Right lobe of liver (tissue), 6 donors: ENCODE data around the gene IGFBP1. TPM values are rescaled to one million over a fixed set of nuclear protein-coding genes. Genes with fewer than 3 reads are reported as not detected.
A peak's percentile ranks its signal among the peaks of the same experiment; 100 is the strongest.
"Not testable (repeated sequence)": the region's sequence is repeated elsewhere in the genome, so short reads cannot be mapped to it uniquely, and the experiment has no call there.

ENCODE experiments used
- ATAC-seq, 4 donors: fragments of 200-7000 bp; cut with Tn5 transposase; one replicate each; pipeline ENCODE4 v1.9.1; 2020; ENCODE audit warnings: mild to moderate bottlenecking in 4 of 4, moderate library complexity in 4 of 4
- DNase-seq, 3 donors: peaks; one replicate each; pipeline ENCODE4 v3.0.0-alpha.2; 2020
- H3K27ac ChIP-seq, 3 donors: fragments of 200-600 bp; one replicate each; pipeline ENCODE4 v1.8.0; 2022
- H3K27me3 ChIP-seq, 2 donors: fragments of 200-600 bp; one replicate each; pipeline ENCODE4 v1.8.0; 2022
- H3K36me3 ChIP-seq, 4 donors: fragments of 200-600 bp; sonication (generic) in 1 of 4; one replicate each; pipeline versions ENCODE4 v1.5.1 to v1.8.0; 2017 to 2022; ENCODE audit warnings: control low read depth in 1 of 4
- H3K4me1 ChIP-seq, 4 donors: fragments of 200-600 bp; sonication (generic) in 1 of 4; one replicate each; pipeline versions ENCODE4 v1.5.1 to v1.8.0; 2017 to 2022; ENCODE audit warnings: control low read depth in 1 of 4
- H3K4me3 ChIP-seq, 3 donors: fragments of 200-600 bp; one replicate each; pipeline ENCODE4 v1.8.0; 2022
- H3K9me3 ChIP-seq, 4 donors: fragments of 200-600 bp; sonication (generic) in 1 of 4; one replicate each; pipeline versions ENCODE4 v1.5.1 to v1.8.0; 2017 to 2022; ENCODE audit warnings: control low read depth in 1 of 4
- CTCF ChIP-seq, 4 donors: fragments of 200-600 bp in 3 of 4; fragments of 450-650 bp in 1 of 4; IDR thresholded peaks; one replicate each; pipeline versions ENCODE4 v1.5.1 to v1.8.0; 2016 to 2022; ENCODE audit warnings: antibody characterized with exemption in 4 of 4, mild to moderate bottlenecking in 2 of 4
- POLR2A ChIP-seq: fragments of 450-650 bp; IDR thresholded peaks from one replicate; pipeline ENCODE4 v1.6.1; 2017; ENCODE audit warnings: antibody characterized with exemption, mild to moderate bottlenecking
- WGBS: methylation state at CpG from one replicate; pipeline ENCODE4 v1.1.6; 2018; ENCODE audit warnings: low coverage, low lambda C conversion rate; ENCODE audit not compliant: insufficient coverage; ENCODE audit errors: missing lambda C conversion rate; 5-methylcytosine and 5-hydroxymethylcytosine counted together
- intact Hi-C, 2 donors: fragments of 100-400 bp; cut with DNase I; formaldehyde crosslinking; loops; one replicate each; pipeline versions ENCODE4 v1.11.2 to v1.14.1; 2022
- long read RNA-seq: library from polyadenylated mRNA; unstranded; transcript quantifications from one replicate; pipeline ENCODE4 v2.0.0, GENCODE V29; 2019
- total RNA-seq, 6 experiments: library from RNA; depleted of rRNA in 2 of 6; stranded (reverse); fragments of >200 nt in 2 of 6; fragmentation: NEBNext Ultra II Directional in 3 of 6; extraction: Animal tissue kit (Norgen Biotek cat#: 25700) in 3 of 6; gene quantifications; one replicate each; pipeline versions ENCODE4 v1.1.0 to v1.2.4, GENCODE V29; 2016 to 2023
- donor health status: DM: no; HTN: yes; CAD: no.
- donor health status: DM: no; HTN: no; CAD: no.
- donor health status: DM: no; HTN: no; CAD: no.
- donor health status: DM: no; HTN: yes; CAD: no.
- donor health status: DM: no; HTN: yes; CAD: no.

The IGFBP1 gene
- total RNA-seq, result 100 to 1,000 TPM in 5 of 6 experiments, 1 to 10 TPM in 1; 7.7 to 566 (median 283) TPM
- long read RNA-seq, transcript IGFBP1-201 (4 exons, 1,653 nt), result major isoform, 23 of 37 reads
- long read RNA-seq, partial matches to known transcripts, result 7 of 37 reads
- long read RNA-seq, other reads (novel, unspliced or antisense), result 7 of 37 reads

- peak within 1 kb of the TSS; percentile 48 to 64 (median 64) for H3K4me3 ChIP-seq
- DNase-seq (peak; percentile 79 to 95 (median 81)), ATAC-seq (peak; percentile 14 to 69 (median 32))
- H3K27me3 ChIP-seq, result no peaks in the 10 kb centered on the region
- peak within 1 kb of the TSS; percentile 93 to 98 (median 98) for H3K27ac ChIP-seq
- peaks cover 0 to 42% (median 14%) of the 10 kb centered on the region in 4 donors for H3K4me1 ChIP-seq
- 4% methylated on average over 5 of the region's 73 CpGs for WGBS
- TF ChIP-seq POLR2A, result peak; percentile 98
- no peak for TF ChIP-seq CTCF (IDR thresholded peaks at IDR 0.05)
- peaks cover 0 to 31% (median 9%) of the 10 kb centered on the region in 4 donors for H3K36me3 ChIP-seq
- no peaks in the 10 kb centered on the region for H3K9me3 ChIP-seq
- intact Hi-C loops, result loop anchor here in 1 of 2 donors (10.0 kb wide), 1 partner anchor 184 kb away; no protein-coding TSS in a partner anchor
These were observed at the start of gene IGFBP1 for GRCh38 chr7:45888185-45888992. TSS of gene IGFBP1 (plus strand) at chr7:45888488. CDS start at chr7:45888653, 165 bp downstream.

- intact Hi-C loops, H3K9me3 ChIP-seq, H3K36me3 ChIP-seq, H3K27me3 ChIP-seq, H3K4me3 ChIP-seq: not testable (repeated sequence)
- Histone ChIP-seq H3K27ac (peak overlapping the region in 1 of 3 donors; percentile 33), H3K4me1 (peaks cover 0 to 12% (median 0%) of the 10 kb centered on the region in 4 donors)
- ATAC-seq (peak; percentile 79 to 94 (median 82)), DNase-seq (peak in 1 of 3 donors; percentile 54)
- 27% methylated on average over 2 of the region's 2 CpGs for WGBS
These were observed 49.4 kb upstream of the IGFBP1 start for GRCh38 chr7:45838852-45839251.

- H3K4me3 ChIP-seq, DNase-seq, H3K27ac ChIP-seq, ATAC-seq, H3K9me3 ChIP-seq, H3K36me3 ChIP-seq, H3K27me3 ChIP-seq, intact Hi-C loops: not testable (repeated sequence)
- peaks cover 0 to 12% (median 0%) of the 10 kb centered on the region in 4 donors for H3K4me1 ChIP-seq
- 61% methylated on average over 4 of the region's 4 CpGs for WGBS
These were observed 46.2 kb upstream of the IGFBP1 start for GRCh38 chr7:45841926-45842717.

- H3K4me1 ChIP-seq, H3K27me3 ChIP-seq, H3K27ac ChIP-seq, H3K4me3 ChIP-seq, DNase-seq, H3K9me3 ChIP-seq, intact Hi-C loops, H3K36me3 ChIP-seq: not testable (repeated sequence)
- ATAC-seq, result peak in 2 of 4 donors; percentile 67 to 84
- 46% methylated on average over 4 of the region's 5 CpGs for WGBS
These were observed 41.8 kb upstream of the IGFBP1 start for GRCh38 chr7:45846536-45846935.

- H3K27me3 ChIP-seq, H3K9me3 ChIP-seq, ATAC-seq, H3K4me1 ChIP-seq, DNase-seq, H3K4me3 ChIP-seq, H3K36me3 ChIP-seq, H3K27ac ChIP-seq, intact Hi-C loops: not testable (repeated sequence)
- WGBS, result no CpG with 5 or more reads among the region's 6 CpGs
These were observed 39.6 kb upstream of the IGFBP1 start for GRCh38 chr7:45848734-45849133.

GRCh38 chr7:45852984-45853383 is 35.3 kb upstream of the IGFBP1 start:
- ATAC-seq, H3K9me3 ChIP-seq, DNase-seq, H3K36me3 ChIP-seq, intact Hi-C loops, H3K27me3 ChIP-seq, H3K4me3 ChIP-seq, H3K27ac ChIP-seq, H3K4me1 ChIP-seq: not testable (repeated sequence)
- 100% methylated on average over 1 of the region's 10 CpGs for WGBS

GRCh38 chr7:45853491-45853890 is 34.8 kb upstream of the IGFBP1 start:
- H3K9me3 ChIP-seq, ATAC-seq, H3K4me1 ChIP-seq, intact Hi-C loops, DNase-seq, H3K36me3 ChIP-seq, H3K27me3 ChIP-seq, H3K4me3 ChIP-seq, H3K27ac ChIP-seq: not testable (repeated sequence)
- WGBS, result 80% methylated on average over 4 of the region's 8 CpGs

GRCh38 chr7:45855680-45856079 is 32.6 kb upstream of the IGFBP1 start:
- H3K4me3 ChIP-seq, H3K9me3 ChIP-seq, H3K27me3 ChIP-seq, H3K36me3 ChIP-seq, H3K27ac ChIP-seq, DNase-seq, ATAC-seq, intact Hi-C loops, H3K4me1 ChIP-seq: not testable (repeated sequence)
- WGBS, result 17% methylated on average over 3 of the region's 3 CpGs

- intact Hi-C loops, H3K27ac ChIP-seq, H3K27me3 ChIP-seq, H3K4me3 ChIP-seq, DNase-seq, H3K36me3 ChIP-seq, H3K4me1 ChIP-seq, H3K9me3 ChIP-seq, ATAC-seq: not testable (repeated sequence)
- WGBS, result 77% methylated on average over 4 of the region's 4 CpGs
These were observed 31.4 kb upstream of the IGFBP1 start for GRCh38 chr7:45856888-45857287.
